ENCODE results near the gene LAPTM4A. TPM values are rescaled to one million over a fixed set of nuclear protein-coding genes. Genes with fewer than 3 reads are reported as not detected.
"Not testable (repeated sequence)": the region's sequence is repeated elsewhere in the genome, so short reads cannot be mapped to it uniquely, and the experiment has no call there.

LAPTM4A gene
- total RNA-seq, 1 experiment from 2014 or later, result 123 TPM

DNA sequence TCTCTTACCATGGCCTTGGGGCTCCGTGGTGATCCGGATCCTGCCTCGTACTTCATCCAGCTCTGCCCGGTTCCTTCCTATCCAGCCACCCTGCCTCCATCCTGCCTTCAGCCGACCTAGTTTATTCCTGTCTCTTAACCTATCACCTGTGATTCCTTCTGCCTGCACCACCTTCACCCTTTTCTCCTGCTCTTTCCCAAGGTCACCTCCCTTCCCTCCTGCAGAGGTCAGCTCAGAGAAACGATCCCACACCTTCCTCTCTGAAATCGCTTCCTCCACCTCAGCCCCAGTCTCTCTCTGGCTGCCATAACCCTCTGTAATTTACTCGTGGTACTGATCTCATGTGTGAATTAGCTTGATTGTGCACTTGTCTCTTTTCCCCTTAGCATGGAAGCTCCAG is 23.5 kb upstream of the LAPTM4A start:
- TF ChIP-seq, protein P1, sequence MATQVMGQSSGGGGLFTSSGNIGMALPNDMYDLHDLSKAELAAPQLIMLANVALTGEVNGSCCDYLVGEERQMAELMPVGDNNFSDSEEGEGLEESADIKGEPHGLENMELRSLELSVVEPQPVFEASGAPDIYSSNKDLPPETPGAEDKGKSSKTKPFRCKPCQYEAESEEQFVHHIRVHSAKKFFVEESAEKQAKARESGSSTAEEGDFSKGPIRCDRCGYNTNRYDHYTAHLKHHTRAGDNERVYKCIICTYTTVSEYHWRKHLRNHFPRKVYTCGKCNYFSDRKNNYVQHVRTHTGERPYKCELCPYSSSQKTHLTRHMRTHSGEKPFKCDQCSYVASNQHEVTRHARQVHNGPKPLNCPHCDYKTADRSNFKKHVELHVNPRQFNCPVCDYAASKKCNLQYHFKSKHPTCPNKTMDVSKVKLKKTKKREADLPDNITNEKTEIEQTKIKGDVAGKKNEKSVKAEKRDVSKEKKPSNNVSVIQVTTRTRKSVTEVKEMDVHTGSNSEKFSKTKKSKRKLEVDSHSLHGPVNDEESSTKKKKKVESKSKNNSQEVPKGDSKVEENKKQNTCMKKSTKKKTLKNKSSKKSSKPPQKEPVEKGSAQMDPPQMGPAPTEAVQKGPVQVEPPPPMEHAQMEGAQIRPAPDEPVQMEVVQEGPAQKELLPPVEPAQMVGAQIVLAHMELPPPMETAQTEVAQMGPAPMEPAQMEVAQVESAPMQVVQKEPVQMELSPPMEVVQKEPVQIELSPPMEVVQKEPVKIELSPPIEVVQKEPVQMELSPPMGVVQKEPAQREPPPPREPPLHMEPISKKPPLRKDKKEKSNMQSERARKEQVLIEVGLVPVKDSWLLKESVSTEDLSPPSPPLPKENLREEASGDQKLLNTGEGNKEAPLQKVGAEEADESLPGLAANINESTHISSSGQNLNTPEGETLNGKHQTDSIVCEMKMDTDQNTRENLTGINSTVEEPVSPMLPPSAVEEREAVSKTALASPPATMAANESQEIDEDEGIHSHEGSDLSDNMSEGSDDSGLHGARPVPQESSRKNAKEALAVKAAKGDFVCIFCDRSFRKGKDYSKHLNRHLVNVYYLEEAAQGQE (IDR thresholded peaks at IDR 0.05; ENCODE audit: insufficient read depth in 1 of 2, low read depth in 2 of 2, low read length in 1 of 2), result no peak
- TF ChIP-seq, protein P2, sequence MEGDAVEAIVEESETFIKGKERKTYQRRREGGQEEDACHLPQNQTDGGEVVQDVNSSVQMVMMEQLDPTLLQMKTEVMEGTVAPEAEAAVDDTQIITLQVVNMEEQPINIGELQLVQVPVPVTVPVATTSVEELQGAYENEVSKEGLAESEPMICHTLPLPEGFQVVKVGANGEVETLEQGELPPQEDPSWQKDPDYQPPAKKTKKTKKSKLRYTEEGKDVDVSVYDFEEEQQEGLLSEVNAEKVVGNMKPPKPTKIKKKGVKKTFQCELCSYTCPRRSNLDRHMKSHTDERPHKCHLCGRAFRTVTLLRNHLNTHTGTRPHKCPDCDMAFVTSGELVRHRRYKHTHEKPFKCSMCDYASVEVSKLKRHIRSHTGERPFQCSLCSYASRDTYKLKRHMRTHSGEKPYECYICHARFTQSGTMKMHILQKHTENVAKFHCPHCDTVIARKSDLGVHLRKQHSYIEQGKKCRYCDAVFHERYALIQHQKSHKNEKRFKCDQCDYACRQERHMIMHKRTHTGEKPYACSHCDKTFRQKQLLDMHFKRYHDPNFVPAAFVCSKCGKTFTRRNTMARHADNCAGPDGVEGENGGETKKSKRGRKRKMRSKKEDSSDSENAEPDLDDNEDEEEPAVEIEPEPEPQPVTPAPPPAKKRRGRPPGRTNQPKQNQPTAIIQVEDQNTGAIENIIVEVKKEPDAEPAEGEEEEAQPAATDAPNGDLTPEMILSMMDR (IDR thresholded peaks at IDR 0.05), result no peak
- TF ChIP-seq TCF7L2 (IDR thresholded peaks at IDR 0.05; ENCODE audit: low read depth, low read length) (no peak), SIN3A (IDR thresholded peaks at IDR 0.05; ENCODE audit: borderline replicate concordance, insufficient read depth, low read depth, low read length) (no peak), POLR2AphosphoS5 (IDR thresholded peaks at IDR 0.05; ENCODE audit: low read depth, low read length) (no peak)
- Histone ChIP-seq H3K36me3 (ENCODE audit: control insufficient read depth, insufficient read depth, low read length) (no peaks in the 10 kb centered on the region), H3K4me1 (ENCODE audit: control insufficient read depth, insufficient read depth, low read length) (peaks cover 3% of the 10 kb centered on the region; the same call in 1 of the 2 replicates), H3K27ac (ENCODE audit: low read length) (no peak overlapping the region), H3K27me3 (ENCODE audit: control insufficient read depth, insufficient read depth, low read length) (no peaks in the 10 kb centered on the region), H3K9me3 (ENCODE audit: control insufficient read depth, insufficient read depth, low read depth, low read length) (no peaks in the 10 kb centered on the region), H3K4me3 (ENCODE audit: low read depth in 2 of 2, low read length in 2 of 2) (no peak overlapping the region)
- intact Hi-C loops (cut with micrococcal nuclease; ENCODE audit: unreplicated experiment), result no loop called here
- in situ Hi-C loops (cut with HindIII; ENCODE audit: low pct_unique_long_range_greater_than_20kb, low sequenced_read_pairs), result no loop called here
- no peak for ATAC-seq
- no peak for DNase-seq (ENCODE audit: low read depth, low spot score)
- no TSS peak for BruUV-seq (replicated peaks)
- ChIA-PET POLR2A (no interaction called here), CTCF (no interaction called here)

DNA sequence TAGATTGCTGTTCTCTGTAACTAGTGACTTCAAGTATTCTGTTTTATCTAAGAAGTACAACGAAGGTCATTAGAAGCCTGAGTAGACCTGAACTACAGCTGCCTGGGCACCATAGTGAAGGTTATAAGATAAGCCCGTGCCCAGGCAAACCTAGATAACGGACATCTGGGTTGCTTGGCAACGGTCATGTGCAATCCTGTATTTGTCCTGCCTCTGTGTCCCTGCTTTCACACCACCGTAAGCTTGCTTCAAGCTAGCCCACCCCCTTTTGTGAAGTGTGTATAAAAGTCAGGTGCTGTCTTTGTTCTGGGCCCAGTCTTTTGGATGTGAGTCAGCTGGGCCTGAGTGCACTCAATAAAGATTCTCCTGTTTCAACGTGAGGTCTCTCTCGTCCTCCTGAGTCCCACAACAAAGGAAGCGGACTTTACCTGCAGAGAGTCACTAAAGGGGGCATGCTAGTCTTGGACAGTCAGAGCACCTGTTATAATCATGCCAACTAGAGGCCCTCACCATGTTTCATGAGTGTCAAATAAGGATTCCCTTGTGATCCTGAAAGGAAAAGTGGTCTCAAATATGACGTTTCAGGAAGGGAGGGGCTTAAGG is 22.7 kb upstream of the LAPTM4A start:
- in situ Hi-C loops (cut with HindIII; ENCODE audit: low pct_unique_long_range_greater_than_20kb, low sequenced_read_pairs); DNase-seq (ENCODE audit: low read depth, low spot score); CTCF ChIA-PET; intact Hi-C loops (cut with micrococcal nuclease; ENCODE audit: unreplicated experiment); H3K27ac ChIP-seq (ENCODE audit: low read length); H3K4me3 ChIP-seq (ENCODE audit: low read depth in 2 of 2, low read length in 2 of 2); BruUV-seq (replicated peaks); ATAC-seq; H3K9me3 ChIP-seq (ENCODE audit: control insufficient read depth, insufficient read depth, low read depth, low read length); H3K36me3 ChIP-seq (ENCODE audit: control insufficient read depth, insufficient read depth, low read length); POLR2A ChIA-PET; H3K4me1 ChIP-seq (ENCODE audit: control insufficient read depth, insufficient read depth, low read length); H3K27me3 ChIP-seq (ENCODE audit: control insufficient read depth, insufficient read depth, low read length): not testable (repeated sequence)

DNA sequence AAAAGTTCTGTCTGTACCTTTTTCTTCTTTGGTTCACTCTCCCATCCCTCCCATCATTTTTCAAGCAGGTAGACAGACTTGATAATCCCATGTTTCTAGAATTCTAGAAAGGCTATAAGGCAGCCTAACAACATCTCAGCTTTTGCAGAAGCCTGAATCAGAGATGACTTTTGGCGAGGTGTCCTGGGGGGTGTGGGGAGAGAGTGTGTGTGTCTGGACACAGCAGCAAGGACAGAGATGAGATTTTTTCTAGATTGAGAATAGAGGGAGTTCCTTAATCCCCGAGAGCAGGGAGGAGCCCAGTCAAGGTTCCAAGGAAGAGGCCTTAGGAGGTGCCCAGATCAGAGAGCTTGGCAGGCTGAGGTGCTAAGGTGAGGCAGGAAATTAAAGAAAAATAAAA is 22.0 kb upstream of the LAPTM4A start:
- peaks cover 3% of the 10 kb centered on the region; the same call in 1 of the 2 replicates for H3K4me1 ChIP-seq (ENCODE audit: control insufficient read depth, insufficient read depth, low read length)
- in situ Hi-C loops (cut with HindIII; ENCODE audit: low pct_unique_long_range_greater_than_20kb, low sequenced_read_pairs), result no loop called here
- ATAC-seq (no peak), DNase-seq (ENCODE audit: low read depth, low spot score) (no peak)
- no peaks in the 10 kb centered on the region for H3K9me3 ChIP-seq (ENCODE audit: control insufficient read depth, insufficient read depth, low read depth, low read length)
- TF ChIP-seq, protein P1 (IDR thresholded peaks at IDR 0.05; ENCODE audit: insufficient read depth in 1 of 2, low read depth in 2 of 2, low read length in 1 of 2), result no peak
- no peak for TF ChIP-seq SIN3A (IDR thresholded peaks at IDR 0.05; ENCODE audit: borderline replicate concordance, insufficient read depth, low read depth, low read length)
- no peak overlapping the region for H3K27ac ChIP-seq (ENCODE audit: low read length)
- CTCF ChIA-PET, result no interaction called here
- no TSS peak for BruUV-seq (replicated peaks)
- no peaks in the 10 kb centered on the region for H3K36me3 ChIP-seq (ENCODE audit: control insufficient read depth, insufficient read depth, low read length)
- H3K27me3 ChIP-seq (ENCODE audit: control insufficient read depth, insufficient read depth, low read length), result no peaks in the 10 kb centered on the region
- intact Hi-C loops (cut with micrococcal nuclease; ENCODE audit: unreplicated experiment), result no loop called here
- no peak overlapping the region for H3K4me3 ChIP-seq (ENCODE audit: low read depth in 2 of 2, low read length in 2 of 2)
- POLR2A ChIA-PET, result no interaction called here
